ENCODE results near the gene FAP.

DNA sequence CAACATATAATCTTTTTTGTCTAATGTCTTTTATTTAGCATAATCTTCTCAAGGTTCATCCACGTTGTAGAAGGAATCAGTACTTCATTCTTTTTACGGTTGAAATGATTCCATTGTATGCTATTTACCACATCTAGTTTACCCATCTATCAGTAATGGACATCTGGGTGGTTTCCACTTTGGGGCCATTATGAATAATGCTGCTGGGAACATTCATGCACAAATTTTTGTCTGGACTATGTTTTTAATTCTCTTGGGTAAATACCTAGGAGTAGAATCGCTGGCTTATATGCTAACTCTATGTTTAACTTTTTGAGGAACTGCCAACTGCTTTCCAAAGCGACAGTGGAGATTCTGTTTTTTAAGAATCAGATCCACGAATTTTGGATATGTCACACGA, 83.8 kb downstream of the FAP start:
- TF ChIP-seq, protein P1, sequence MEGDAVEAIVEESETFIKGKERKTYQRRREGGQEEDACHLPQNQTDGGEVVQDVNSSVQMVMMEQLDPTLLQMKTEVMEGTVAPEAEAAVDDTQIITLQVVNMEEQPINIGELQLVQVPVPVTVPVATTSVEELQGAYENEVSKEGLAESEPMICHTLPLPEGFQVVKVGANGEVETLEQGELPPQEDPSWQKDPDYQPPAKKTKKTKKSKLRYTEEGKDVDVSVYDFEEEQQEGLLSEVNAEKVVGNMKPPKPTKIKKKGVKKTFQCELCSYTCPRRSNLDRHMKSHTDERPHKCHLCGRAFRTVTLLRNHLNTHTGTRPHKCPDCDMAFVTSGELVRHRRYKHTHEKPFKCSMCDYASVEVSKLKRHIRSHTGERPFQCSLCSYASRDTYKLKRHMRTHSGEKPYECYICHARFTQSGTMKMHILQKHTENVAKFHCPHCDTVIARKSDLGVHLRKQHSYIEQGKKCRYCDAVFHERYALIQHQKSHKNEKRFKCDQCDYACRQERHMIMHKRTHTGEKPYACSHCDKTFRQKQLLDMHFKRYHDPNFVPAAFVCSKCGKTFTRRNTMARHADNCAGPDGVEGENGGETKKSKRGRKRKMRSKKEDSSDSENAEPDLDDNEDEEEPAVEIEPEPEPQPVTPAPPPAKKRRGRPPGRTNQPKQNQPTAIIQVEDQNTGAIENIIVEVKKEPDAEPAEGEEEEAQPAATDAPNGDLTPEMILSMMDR (conservative IDR thresholded peaks at IDR 0.05; ENCODE audit: low read depth, low read length) = no peak
- no peak for TF ChIP-seq EZH2 (IDR thresholded peaks at IDR 0.05; ENCODE audit: borderline replicate concordance, low read depth, low read length, poor library complexity, severe bottlenecking)

Data from A673 (cell line).